GM18873 (cell line): ENCODE measurements around the gene CCM2.

Source experiments
- ATAC-seq: cut with Tn5 transposase; IDR thresholded peaks from one replicate; pipeline ENCODE4 v1.9.1; 2021; ENCODE audit warnings: mild to moderate bottlenecking, moderate library complexity, moderate number of reproducible peaks; ENCODE audit not compliant: unreplicated experiment, low FRiP score

Gene CCM2

GRCh38 chr7:45075871-45076796, 76.1 kb downstream of the CCM2 start:
- no peak for ATAC-seq

DNA sequence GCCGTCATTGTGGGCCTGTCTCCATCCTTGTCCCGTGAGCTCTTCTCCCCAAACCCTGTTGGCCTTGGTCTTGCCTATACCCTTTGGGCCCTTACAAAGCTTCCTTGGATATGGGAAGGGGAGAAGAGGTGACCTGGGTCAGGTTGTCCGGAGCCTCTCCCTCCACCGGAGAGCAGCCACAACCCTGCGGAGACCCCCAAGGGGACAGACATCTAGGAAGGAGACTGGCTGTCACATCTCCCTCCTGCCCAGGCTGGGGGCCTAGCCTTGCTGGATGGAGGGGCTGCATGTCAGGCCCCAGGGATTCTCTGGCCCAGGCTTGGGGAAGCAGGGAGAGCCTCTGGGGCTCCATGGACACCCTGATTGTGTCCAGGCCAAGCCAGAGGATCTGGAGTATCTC, 76.9 kb downstream of the CCM2 start:
- ATAC-seq: no peak

GRCh38 chr7:45077579-45077978, 77.6 kb downstream of the CCM2 start:
- no peak for ATAC-seq

DNA sequence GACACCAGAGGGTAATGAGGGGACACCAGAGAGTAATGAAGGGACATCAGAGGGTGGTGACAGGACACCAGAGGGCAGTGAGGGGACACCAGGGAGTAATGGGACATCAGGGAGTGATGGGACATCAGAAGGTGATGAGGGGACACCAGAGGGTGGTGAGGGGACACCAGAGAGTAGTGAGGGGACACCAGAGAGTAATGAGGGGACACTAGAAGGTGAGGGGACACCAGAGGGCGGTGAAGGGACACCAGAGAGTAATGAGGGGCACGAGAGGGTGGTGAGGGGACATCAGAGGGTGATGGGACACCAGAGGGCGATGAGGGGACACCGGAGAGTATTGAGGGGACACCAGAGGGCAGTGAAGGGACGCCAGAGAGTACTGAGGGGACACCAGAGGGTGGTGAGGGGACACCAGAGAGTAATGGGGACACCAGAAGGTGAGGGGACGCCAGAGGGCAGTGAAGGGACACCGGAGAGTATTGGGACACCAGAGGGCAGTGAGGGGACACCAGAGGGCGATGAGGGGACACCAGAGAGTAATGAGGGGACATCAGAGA, 78.2 kb downstream of the CCM2 start:
- ATAC-seq: no peak

DNA sequence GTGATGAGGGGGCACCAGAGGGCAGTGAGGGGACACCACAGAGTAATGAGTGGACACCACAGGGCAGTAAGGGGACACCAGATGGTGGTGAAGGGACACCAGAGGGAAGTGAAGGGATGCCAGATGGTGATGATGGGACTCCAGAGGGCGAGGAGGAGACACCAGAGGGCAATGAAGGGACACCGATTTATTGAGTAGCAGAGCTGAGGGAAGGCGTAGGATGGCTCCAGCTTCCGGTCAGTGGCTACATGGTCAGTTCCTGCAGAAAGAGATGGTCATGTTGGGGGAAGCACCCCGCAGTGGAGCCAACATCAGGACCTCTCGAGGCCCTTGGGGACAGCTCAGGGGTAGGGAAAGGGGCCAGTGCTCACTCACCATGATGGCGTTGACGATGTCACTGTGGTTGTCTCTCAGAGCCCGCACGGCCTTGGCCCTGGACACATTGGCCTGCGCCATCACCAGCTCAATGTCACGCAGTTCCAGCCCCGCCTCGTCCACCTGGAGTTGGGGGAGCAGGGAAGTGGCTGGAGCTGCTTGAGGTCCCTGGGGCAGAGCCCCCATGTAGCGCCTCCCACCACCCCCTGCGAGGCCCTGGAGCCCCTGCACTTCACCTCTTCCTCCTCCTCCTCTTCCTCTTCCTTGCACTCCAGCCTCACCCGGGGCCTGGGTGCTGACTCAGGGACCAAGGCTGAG, 80.4 kb downstream of the CCM2 start:
- no peak for ATAC-seq

DNA sequence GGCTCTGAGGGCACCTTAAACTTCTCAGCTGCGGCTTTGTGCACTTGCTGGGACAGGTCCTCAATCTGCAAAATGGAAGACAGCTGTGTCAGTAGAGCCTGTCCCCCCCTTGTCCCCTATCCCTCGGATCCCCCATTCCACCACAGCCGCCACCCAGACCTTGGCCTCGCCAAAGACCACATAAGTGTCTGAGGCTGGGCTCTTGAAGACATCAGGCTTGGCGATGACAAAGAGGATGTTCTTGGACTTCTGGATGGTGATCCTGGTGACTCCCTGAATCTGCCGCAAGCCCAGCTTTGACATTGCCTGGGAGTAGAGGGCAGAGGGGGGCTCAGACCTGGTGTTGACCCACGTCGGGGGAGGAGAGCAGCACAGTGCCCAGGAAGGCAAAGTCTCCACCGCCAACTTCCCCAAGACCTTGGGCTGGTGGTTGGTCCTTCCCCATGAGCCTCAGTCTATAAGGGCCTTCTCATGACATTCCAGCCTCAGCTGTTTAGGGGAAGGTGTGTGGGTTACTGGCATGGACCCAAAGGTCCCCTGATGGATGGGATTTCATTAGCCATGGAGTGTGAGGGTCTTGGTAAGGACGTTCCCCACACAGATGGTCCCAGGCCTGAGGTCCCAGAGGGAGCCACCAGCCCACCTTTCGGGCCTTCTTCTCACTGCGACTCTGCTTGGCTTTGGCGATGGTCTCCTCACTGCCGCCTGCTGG, 81.1 kb downstream of the CCM2 start:
- ATAC-seq: no peak

DNA sequence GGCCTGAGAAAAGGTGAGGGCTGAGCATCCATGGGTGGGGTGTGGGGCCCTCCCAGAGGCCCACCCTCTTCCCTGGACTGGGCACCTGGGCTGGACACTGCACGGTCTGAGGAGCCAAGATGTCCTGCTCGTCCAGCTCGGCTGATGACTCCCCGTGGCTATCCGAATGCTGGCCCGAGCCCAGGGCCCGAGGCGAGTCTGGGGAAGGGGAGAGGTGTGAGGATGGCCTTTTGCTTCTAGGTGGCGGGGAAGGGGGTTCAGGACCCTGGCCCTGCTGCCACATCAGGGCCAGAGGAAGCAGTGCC, 81.6 kb downstream of the CCM2 start:
- ATAC-seq: no peak

- ATAC-seq: no peak
These were observed 82.2 kb downstream of the CCM2 start for GRCh38 chr7:45082031-45082830.

DNA sequence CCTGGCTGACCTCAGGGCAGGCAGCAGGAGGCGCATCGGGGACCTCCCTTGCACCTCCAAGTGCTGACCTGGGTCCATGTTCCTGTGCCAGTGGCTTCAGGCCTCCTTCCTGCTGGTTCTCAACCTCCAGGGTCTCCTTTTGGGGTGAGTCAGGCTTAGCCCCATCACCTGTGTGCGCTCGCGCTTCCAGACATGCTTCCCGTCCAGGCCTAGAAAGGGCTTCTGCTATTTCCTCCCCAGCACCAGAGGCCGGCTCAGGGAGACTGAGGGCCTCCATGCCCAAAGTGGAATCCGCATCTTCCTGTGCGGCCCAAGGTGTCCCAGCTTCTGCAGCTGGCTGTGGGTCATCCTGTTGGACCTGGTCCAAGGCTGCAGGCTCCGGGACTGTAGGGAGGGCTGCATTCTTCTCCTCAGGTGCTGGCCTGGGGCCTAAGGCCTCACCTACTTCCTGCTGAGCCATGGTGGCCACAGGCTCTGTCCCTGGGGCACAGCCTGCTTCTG, 82.9 kb downstream of the CCM2 start:
- ATAC-seq: no peak

- no peak for ATAC-seq
These were observed 84.3 kb downstream of the CCM2 start for GRCh38 chr7:45084336-45084735.

GRCh38 chr7:45084901-45085618, 85.1 kb downstream of the CCM2 start:
- ATAC-seq: no peak

- ATAC-seq: no peak
These were observed 85.7 kb downstream of the CCM2 start for GRCh38 chr7:45085619-45086200.

DNA sequence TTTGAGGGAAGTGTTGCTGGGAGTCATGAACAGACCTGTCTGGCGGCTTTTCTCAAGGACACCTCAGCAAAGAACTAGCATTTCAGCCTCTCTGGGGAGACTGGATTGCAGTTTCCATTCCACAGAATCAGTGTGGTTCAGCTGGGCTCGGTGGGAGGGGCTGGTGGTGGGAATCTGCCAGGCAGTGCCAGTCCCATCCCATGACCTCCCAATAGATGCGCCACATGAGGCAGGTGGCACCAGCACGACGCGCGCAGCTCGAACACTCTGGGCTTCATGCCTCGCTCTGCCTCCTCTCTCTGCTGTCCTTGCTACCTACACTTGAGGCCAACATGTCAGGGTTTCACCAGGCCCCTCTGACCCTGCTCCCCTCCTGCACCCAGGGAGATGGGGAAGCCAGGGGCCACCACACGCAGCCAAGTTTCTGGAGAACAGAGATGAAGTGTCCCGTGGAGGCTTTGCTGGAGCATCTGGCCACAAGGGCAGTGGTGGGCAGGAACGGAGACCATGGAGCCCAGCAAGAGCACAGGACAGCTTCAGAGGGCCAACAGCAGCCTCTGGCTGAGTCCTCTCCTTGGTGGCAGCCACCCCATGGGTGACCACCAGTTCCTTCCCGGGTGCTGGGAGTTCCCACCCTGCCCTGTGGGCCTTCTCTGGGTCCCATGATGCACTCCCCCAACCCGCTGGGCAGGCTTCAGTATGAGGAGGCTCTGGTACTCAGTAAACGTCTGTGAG, 86.5 kb downstream of the CCM2 start:
- ATAC-seq: no peak

DNA sequence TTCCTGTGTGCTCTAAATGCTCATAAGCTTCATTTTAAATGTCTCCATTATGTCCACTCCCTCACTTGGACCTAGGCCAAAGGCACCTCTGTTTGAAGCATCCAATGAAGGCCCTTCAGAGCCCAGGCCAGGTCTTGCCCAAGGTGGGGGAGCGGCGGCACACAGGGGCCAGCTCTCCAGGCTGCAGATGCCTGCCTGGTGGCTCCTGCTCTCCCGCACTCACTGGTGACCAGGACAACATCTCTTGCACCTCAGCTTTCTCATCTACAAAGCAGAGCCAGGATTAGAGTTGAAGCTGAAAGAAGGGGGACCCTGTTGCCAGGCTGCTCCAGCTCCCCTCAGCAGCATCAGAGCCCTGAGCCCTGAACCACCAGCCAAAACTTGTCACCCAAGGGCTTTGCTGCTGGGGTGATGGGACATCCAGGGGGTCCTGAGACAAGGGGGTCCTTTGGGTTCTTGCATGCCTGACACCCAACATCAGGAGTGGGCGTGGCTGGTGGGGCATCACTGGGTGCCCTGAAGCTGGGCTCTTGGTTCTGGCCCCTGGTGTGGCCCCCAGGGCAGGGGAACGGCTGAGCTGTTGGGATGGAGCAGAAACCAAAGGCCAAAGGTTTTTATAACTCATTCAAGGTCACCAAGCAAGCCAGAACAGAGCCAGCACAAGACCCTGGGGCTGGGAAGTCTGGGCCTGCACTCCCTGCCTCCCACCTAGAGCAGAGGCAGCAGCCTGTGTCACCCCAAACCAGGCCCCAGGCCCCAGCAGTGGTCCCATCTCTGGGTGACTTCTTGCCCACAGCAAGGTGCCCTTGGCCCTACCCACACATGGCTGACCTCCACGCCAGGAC, 87.5 kb downstream of the CCM2 start:
- ATAC-seq: no peak

DNA sequence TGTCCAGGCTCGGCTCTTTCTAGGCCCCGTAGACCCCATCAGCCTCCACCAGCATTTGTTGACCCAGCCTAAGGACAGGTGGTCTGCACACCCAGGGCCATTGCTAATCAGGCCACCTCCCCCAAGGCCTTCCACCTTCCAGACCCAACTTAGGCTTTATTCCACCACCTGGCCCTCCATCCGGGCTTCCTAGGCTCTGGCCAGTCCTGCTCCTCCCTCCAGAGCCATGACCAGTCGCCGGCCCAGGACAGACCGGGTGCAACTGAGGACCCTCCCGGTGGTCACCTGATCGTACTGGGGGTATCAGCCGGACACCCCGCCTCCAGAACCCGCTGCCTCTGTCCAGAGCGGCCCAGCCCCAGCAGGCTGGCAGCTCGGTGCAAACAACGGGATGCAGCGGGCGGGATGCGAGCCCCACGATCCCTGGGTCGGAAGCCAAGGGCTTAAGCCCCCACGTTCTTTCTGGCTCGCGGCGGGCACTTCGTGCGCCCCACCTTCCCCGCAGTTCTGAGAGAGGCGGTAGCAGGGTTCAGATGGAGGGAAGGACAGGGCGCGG, 88.2 kb downstream of the CCM2 start:
- no peak for ATAC-seq

GRCh38 chr7:45088821-45089340, 88.9 kb downstream of the CCM2 start, which contains the start of gene NACAD:
TSS of gene NACAD (minus strand) at chr7:45088969. CDS start at chr7:45088894, 75 bp downstream.
- ATAC-seq: no peak

DNA sequence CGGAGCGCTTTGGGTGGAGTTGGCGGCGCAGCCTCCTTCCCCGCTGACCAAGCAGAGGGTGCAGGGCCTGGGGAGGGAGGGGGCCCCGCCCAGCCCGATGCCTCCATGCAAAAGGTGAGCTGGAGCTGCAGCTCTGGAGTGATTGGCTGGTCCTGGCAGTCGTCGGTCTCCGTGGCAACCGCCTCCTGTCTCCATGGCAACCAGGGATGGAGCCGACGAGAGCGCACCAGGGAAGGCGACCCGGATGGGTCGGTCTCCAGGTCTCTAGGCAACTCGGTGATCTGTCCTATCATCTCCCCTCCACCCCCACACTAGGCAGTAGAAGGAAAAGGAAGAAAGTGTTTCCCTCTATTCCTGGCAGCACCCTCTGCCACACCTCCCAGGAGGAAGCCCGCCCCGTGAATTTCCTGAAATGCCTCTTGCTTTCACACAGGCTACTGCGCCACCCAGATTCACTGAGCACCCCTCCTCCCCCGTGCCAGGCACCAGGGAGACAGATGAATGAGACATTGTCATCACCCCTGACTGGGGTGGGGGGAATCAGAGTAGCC, 89.4 kb downstream of the CCM2 start:
- no peak for ATAC-seq
